WTC11 (cell line): ENCODE results near the gene KIAA1328.

Experiments
- CBFB ChIP-seq: sonication (generic); formaldehyde crosslinking; IDR thresholded peaks from 2 replicates; pipeline ENCODE4 v1.8.1; 2022; ENCODE audit warnings: mild to moderate bottlenecking, low read depth, missing genetic modification reagents
- CREB1 ChIP-seq: sonication (generic); formaldehyde crosslinking; IDR thresholded peaks from 2 replicates; pipeline ENCODE4 v1.8.0; 2023; ENCODE audit warnings: mild to moderate bottlenecking, missing genetic modification reagents
- CREM ChIP-seq: sonication (generic); formaldehyde crosslinking; IDR thresholded peaks from 2 replicates; pipeline ENCODE4 v1.8.1; 2022; ENCODE audit warnings: mild to moderate bottlenecking, missing genetic modification reagents, moderate library complexity
- CTCF ChIP-seq: fragments of 200-600 bp; IDR thresholded peaks from 2 replicates; pipeline ENCODE4 v1.8.0; 2022; ENCODE audit warnings: antibody characterized with exemption
- JUN ChIP-seq: sonication (generic); formaldehyde crosslinking; IDR thresholded peaks from 2 replicates; pipeline ENCODE4 v1.8.0; 2023; ENCODE audit warnings: mild to moderate bottlenecking, missing genetic modification reagents
- NFE2L1 ChIP-seq: sonication (generic); formaldehyde crosslinking; IDR thresholded peaks from 2 replicates; pipeline ENCODE4 v1.8.1; 2023; ENCODE audit warnings: missing genetic modification reagents
- NR3C1 ChIP-seq: sonication (generic); formaldehyde crosslinking; conservative IDR thresholded peaks from 2 replicates; pipeline ENCODE4 v1.8.1; 2023; ENCODE audit warnings: low read depth, mild to moderate bottlenecking, missing genetic modification reagents
- ZBTB21 ChIP-seq: sonication (generic); formaldehyde crosslinking; IDR thresholded peaks from 2 replicates; pipeline ENCODE4 v1.8.1; 2023; ENCODE audit warnings: mild to moderate bottlenecking, missing genetic modification reagents, borderline replicate concordance
- TF ChIP-seq, protein P1 (sequence below): sonication (generic); formaldehyde crosslinking; IDR thresholded peaks from 2 replicates; pipeline ENCODE4 v1.8.1; 2022; ENCODE audit warnings: missing genetic modification reagents, borderline replicate concordance
- TF ChIP-seq, protein P2 (sequence below): fragments of 250-450 bp; sonication (Bioruptor Pico); conservative IDR thresholded peaks from 2 replicates; pipeline ENCODE4 v1.9.0; 2021; ENCODE audit warnings: mild to moderate bottlenecking

- no peak for TF ChIP-seq CREM (CRISPR knock-in tag)
- no peak for TF ChIP-seq ZBTB21 (CRISPR knock-in tag)
- TF ChIP-seq NFE2L1 = no peak
- TF ChIP-seq CBFB (CRISPR knock-in tag) = no peak
- TF ChIP-seq, protein P1, sequence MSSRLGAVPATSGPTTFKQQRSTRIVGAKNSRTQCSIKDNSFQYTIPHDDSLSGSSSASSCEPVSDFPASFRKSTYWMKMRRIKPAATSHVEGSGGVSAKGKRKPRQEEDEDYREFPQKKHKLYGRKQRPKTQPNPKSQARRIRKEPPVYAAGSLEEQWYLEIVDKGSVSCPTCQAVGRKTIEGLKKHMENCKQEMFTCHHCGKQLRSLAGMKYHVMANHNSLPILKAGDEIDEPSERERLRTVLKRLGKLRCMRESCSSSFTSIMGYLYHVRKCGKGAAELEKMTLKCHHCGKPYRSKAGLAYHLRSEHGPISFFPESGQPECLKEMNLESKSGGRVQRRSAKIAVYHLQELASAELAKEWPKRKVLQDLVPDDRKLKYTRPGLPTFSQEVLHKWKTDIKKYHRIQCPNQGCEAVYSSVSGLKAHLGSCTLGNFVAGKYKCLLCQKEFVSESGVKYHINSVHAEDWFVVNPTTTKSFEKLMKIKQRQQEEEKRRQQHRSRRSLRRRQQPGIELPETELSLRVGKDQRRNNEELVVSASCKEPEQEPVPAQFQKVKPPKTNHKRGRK (CRISPR knock-in tag) = no peak
- TF ChIP-seq, protein P2, sequence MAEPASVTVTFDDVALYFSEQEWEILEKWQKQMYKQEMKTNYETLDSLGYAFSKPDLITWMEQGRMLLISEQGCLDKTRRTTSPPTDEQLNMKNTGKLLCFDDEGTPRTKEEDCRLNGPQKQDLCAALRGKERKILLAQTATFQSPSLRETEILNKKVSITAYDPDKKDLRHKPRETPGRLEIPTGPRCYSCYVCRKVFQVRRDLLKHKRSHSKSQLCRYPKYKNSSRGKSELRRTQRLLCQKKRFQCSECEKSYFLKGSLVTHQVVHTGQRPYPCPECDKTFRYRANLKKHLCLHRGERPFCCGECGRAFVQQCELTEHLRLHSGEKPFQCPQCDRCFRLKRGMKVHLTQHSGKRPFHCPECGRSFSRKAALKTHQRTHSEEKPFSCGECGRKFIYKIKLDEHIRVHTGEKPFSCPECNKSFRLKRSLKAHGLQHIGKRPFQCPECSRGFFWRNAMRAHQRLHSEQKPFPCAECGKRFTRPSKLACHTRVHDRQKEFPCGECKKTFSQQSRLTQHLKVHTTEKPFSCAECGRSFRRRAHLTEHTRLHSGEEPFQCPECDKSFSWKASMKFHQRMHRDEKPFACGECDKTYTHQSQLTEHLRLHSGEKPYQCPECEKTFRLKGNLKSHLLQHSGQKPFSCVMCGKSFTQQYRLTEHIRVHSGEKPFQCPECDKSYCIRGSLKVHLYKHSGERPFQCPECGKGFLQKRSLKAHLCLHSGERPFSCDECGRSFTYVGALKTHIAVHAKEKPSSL (CRISPR knock-in tag) = no peak
- TF ChIP-seq CREB1 (CRISPR knock-in tag) = no peak
- TF ChIP-seq CTCF = no peak
- no peak for TF ChIP-seq NR3C1 (CRISPR knock-in tag)
- TF ChIP-seq JUN (CRISPR knock-in tag) = no peak
These were observed 256.0 kb downstream of the KIAA1328 start for GRCh38 chr18:37084912-37085311.
